HG03095 (cell line): ENCODE data around the gene NTNG2.

Experiments used
- ATAC-seq: cut with Tn5 transposase; IDR thresholded peaks from one replicate; pipeline ENCODE4 v1.9.1; 2021; ENCODE audit warnings: moderate library complexity; ENCODE audit not compliant: unreplicated experiment

NTNG2 gene

GRCh38 chr9:132168851-132169250, 7.0 kb downstream of the NTNG2 start:
- no peak for ATAC-seq

GRCh38 chr9:132169672-132170392, 8.0 kb downstream of the NTNG2 start:
- ATAC-seq, result no peak

GRCh38 chr9:132171702-132172101, 9.8 kb downstream of the NTNG2 start:
- ATAC-seq, result no peak

GRCh38 chr9:132172185-132172584, 10.3 kb downstream of the NTNG2 start:
- ATAC-seq, result no peak

DNA sequence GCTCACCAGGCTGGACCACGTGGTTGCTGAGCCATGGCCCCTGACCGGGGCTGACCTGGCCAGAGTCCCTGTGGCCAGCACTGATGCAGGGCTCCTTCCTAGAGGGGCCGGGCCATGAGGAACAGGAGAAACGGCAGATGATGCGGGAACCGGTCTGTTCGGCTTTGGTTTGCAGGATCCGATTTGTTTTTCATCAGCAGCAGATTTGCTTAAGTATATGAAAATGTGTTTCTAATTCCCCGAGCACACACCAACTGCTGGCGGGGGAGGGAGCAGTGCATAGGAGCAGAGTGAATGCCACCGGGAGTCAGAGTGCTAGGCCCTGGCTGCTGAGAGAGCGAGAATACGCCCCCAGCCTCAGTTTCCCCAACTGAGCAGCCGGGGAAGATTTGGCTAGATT, 13.6 kb downstream of the NTNG2 start:
- ATAC-seq, result no peak

DNA sequence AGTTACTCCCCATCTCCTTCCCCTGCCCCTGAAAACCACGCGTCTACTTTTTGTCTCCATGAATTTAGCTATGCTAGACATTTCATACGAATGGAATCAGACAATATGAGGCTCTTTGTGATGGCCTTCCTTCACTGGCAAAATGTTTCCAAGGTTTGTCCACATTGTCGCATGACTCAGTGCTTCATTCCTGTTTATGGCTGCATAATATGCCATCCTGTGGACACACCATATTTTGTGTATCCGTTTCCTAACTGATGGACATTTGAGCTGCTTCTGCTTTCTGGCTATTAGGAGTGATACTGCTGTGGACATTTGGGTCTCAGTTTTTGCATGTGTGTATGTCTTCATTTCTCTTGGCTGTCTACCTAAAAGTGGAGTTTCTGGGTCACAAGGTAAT, 14.5 kb downstream of the NTNG2 start:
- no peak for ATAC-seq

DNA sequence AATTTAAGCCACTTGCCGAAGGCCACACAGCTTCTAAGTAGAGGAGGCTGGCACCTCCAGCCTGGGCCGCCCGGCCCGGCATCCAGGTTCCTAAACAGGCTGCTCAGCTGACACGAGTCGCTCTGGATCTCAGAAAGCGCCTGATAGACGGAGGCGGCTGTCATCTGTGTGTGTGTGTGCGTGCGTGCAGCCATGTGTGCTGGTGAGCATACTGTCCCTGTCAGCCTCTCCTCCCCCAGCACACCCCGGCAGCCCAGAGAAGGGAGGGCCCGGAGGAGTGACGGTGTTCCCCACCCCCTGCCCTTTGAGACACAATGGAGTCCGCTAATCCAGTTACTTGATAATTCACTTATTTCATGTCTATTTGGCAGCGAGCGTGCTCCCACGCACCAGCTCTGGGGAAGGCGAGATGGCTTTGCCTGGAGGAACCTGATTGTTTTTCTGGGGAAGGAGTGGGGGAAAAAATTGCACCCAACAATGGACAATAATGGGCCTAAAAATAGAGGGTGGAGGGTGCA, 20.0 kb downstream of the NTNG2 start:
- no peak for ATAC-seq

DNA sequence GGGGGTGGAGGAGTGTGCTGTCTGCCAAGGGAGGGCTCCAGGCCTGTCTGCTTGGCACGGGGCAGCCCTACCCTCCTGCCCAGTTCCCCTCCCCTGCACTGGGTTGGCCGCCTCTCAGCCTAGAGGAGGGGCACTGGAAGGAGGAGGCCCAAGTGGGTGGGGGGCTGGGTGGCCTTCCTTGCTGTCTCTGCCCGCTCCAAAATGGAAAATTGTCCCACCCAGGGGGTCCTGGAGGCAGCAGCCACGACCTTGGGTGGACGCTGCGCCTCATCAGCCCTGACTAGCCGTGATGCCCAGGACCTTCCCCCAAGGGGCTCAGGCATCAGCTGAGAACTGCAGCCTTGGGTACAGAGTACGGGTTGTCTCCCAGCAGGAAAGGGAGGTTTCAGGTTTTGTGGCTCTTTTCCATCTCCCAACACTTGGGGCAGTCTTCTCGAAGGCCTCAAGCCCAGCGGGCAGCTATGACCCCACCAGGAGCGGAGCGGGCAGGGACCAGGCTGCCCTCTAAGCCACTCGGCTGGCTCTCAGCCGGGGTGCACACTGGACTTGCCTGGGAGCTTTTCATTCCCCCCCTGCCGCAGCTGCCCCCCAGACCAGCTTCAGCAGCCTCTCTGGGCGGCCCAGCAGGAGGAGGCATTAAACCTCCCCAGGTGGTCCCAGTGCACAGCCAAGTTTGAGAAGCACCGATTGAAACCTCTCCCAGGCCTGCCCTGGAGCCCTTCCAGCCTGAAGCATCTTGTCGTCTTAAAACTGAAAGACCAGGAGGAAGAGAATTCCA, 20.6 kb downstream of the NTNG2 start:
- no peak for ATAC-seq

GRCh38 chr9:132183134-132183533, 21.3 kb downstream of the NTNG2 start:
- no peak for ATAC-seq

DNA sequence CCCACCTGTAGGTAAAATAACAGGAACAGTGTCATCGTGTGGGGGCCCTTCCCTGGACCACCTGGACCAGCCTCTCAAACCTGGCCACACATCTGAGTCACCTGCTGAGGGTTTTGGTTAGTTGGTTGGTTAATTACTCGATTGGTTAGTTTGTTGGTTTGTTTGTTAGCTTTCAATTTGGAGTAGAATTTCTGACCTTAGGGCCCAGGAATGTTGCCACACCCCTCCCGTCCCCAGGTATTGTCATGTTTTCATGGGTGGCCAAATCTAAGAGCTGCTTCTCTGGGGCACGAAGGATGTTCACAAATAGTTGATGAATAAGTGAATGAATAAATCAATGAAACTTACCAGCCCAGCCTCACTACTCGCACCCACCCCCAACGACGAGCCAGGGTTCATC, 21.9 kb downstream of the NTNG2 start:
- ATAC-seq, result no peak

DNA sequence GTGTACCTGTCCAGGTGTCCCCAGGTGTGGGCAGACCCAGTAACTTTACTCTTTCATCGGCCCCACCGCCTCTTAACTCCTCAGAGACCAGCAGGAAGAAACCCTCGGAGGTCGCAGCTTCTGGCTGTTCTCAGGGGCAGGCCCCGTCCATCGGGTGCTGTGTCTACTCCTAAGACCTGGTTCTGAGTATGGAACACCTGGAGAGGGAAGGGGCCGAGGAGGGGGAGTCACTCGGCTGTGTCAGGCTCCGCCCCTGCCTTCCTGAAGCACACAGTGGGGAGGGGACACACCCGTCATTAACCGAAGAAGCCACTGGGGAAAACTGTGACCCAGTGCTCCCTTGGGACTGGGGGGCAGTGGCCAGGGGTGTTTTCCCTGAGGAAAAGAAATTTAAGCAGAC, 22.3 kb downstream of the NTNG2 start:
- ATAC-seq, result no peak

DNA sequence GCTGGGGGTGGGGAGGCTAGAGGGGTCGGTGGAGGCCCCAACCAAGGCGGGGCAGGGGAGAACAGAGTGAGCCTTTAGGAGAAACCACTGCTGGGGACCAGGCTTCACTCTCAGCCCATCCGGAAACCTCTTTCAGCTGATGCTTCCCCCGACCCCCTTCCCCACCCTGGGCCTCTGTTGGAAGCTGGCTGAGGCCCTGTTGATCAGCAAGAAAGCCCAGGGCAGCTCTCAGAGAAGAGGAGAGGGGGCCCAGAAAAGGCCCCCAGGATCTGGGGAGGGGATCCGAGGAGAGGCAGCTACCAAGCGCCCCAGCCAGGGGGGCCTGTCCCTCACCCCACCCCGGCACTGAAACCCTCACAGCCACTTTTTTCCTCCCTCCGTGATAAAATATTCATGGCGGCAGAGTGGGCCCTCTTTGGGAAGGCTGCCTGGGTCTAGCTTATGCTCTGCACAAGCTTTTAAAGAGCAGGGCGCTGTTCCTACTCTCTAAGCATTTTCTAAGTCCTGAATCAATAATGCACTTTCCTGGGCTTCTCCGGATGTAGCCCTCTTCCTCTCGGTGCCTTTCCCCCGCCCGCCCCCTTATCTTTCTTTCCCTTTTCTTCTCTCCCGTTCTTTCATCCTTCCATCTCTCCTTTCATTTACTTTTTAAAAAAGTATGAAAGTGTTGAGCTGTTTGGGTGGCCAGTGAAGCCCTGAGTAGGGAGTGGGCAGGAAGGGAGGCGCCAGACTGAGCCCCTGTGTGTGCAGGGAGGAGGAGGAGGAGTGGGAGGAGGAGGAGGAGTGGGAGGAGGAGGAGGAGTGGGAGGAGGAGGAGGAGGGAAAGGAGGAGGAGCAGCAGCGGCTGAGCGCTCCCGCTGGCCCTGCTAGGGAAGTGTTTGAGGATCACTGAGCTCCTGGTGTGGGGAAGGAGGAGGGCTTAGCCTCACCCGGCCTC, 23.5 kb downstream of the NTNG2 start:
- ATAC-seq, result no peak

DNA sequence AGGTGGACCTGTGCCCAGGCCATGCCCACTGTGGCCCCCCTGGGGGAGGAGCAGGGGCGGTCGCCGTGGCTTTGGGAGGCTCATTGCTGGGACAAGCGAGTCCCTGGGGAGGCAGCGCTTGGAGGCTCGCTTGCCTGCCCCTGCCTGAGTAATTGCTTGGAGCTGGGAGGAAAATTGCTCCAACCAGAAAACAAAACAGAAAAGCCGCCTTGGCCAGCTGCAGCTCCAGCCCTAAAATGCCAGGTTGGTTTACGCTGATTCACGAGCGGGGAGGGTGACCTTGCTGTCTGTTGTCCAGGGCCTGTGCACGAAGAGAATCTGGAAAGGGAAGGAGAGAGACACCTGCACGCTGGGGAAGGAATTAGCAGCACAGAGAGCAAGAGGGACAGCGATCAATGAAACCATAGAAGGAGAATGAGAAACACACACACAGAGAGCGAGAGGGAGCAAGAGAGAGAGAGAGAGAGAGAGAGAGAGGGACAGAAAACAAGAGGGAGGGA, 25.3 kb downstream of the NTNG2 start:
- no peak for ATAC-seq

- ATAC-seq, result no peak
Observed at GRCh38 chr9:132190966-132191365, 29.1 kb downstream of the NTNG2 start.

DNA sequence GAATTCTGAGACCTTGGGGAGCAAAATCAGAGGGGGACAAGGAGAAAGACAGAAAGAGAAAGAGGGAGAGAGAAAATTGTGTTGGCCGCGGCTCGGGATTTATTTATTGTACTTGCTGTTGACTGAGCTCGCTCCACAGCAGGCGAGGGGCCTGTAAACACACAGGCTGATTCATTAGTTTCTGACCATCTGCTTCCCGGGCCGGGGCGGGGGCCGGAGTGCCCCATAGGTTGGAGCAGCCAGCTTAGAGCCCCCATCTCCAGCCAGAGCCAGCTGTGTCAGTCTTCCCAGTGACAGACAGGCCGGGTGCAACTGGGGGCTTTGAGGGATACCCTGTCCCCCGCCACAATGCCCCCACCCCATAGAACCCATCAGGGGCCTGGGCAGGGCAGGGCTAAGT, 30.9 kb downstream of the NTNG2 start:
- ATAC-seq, result no peak

GRCh38 chr9:132193227-132194124, 31.6 kb downstream of the NTNG2 start:
- ATAC-seq, result no peak

GRCh38 chr9:132194508-132194907, 32.6 kb downstream of the NTNG2 start:
- ATAC-seq, result no peak

DNA sequence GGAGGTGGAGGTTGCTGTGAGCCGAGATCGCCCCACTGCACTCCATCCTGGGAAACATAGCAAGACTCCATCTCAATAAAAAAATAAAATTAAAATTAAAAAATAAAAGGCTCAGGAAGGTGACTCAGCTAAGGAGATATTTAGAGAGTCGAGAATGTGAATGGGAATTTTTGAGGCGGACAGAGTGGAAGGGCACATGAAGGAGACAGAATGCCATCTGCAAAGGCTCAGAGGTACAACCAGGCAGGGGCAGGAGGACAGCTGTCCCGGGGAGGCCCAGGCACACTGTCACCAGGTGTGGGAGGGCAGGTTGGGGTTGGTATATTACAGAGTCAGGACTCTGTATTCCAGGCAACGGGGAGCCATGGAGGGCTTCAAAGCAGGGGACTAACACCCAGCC, 35.5 kb downstream of the NTNG2 start:
- no peak for ATAC-seq

GRCh38 chr9:132197856-132198550, 36.1 kb downstream of the NTNG2 start:
- ATAC-seq, result no peak
